CD14-positive monocyte (primary cell): ENCODE measurements around the gene REN. TPM values are rescaled to one million over a fixed set of nuclear protein-coding genes. Genes with fewer than 3 reads are reported as not detected.

Experiments used
- DNase-seq, 3 donors: peaks; one replicate each; pipeline ENCODE4 v3.0.0-alpha.2; 2011 to 2022
- H2AFZ ChIP-seq: 2 replicates; pipeline ENCODE4 v1.6.0; 2012; ENCODE audit warnings: mild to moderate bottlenecking, low read depth, low read length, inconsistent platforms; ENCODE audit not compliant: insufficient read depth, poor library complexity, severe bottlenecking
- H3K27ac ChIP-seq, 2 donors: 1 replicate in 1 of 2; 2 replicates in 1 of 2; pipeline ENCODE4 v1.5.1; 2012 to 2013; ENCODE audit warnings: low read length in 2 of 2, control low read depth in 1 of 2, inconsistent platforms in 1 of 2, low read depth in 1 of 2, mild to moderate bottlenecking in 1 of 2
- H3K27me3 ChIP-seq, 2 donors: one replicate each; pipeline versions ENCODE4 v1.6.0 to v1.6.1; 2011 to 2013; ENCODE audit warnings: low read length in 2 of 2; ENCODE audit not compliant: control insufficient read depth in 2 of 2, insufficient read depth in 2 of 2
- H3K36me3 ChIP-seq, 2 donors: replicated peaks in 1 of 2; 1 replicate in 1 of 2; 2 replicates in 1 of 2; pipeline versions ENCODE4 v1.5.1 to v1.6.1; 2012 to 2013; ENCODE audit warnings: low read length in 2 of 2, control low read depth in 1 of 2, inconsistent platforms in 1 of 2, mild to moderate bottlenecking in 1 of 2; ENCODE audit not compliant: insufficient read depth in 2 of 2, control insufficient read depth in 1 of 2
- H3K4me1 ChIP-seq, 2 donors: 1 replicate in 1 of 2; 2 replicates in 1 of 2; pipeline versions ENCODE4 v1.5.1 to v1.6.1; 2012 to 2013; ENCODE audit warnings: low read length in 2 of 2, control low read depth in 1 of 2, inconsistent platforms in 1 of 2, mild to moderate bottlenecking in 1 of 2, moderate library complexity in 1 of 2; ENCODE audit not compliant: insufficient read depth in 2 of 2, control insufficient read depth in 1 of 2
- H3K4me2 ChIP-seq: replicated peaks from 2 replicates; pipeline ENCODE3; 2012; ENCODE audit warnings: low read length, moderate library complexity, mild to moderate bottlenecking; ENCODE audit not compliant: poor library complexity, severe bottlenecking; ENCODE audit errors: extremely low read depth
- H3K4me3 ChIP-seq, 3 experiments: fragments of 200-600 bp in 1 of 3; sonication (generic) in 1 of 3; replicated peaks in 1 of 3; 1 replicate in 2 of 3; 2 replicates in 1 of 3; pipeline ENCODE4 v1.5.1; 2011 to 2013; ENCODE audit warnings: low read length in 3 of 3, mild to moderate bottlenecking in 3 of 3, control low read depth in 2 of 3, low read depth in 2 of 3, inconsistent platforms in 1 of 3, moderate library complexity in 1 of 3
- H3K79me2 ChIP-seq: 2 replicates; pipeline ENCODE4 v1.6.0; 2012; ENCODE audit warnings: mild to moderate bottlenecking, control low read depth, inconsistent platforms, low read length, moderate library complexity; ENCODE audit not compliant: insufficient read depth
- H3K9ac ChIP-seq: 2 replicates; pipeline ENCODE4 v1.6.0; 2017; ENCODE audit warnings: low read length, mild to moderate bottlenecking; ENCODE audit not compliant: insufficient read depth, poor library complexity, severe bottlenecking
- H3K9me3 ChIP-seq, 2 donors: replicated peaks in 1 of 2; 1 replicate in 1 of 2; 2 replicates in 1 of 2; pipeline versions ENCODE4 v1.5.1 to v1.6.1; 2012 to 2013; ENCODE audit warnings: low read length in 2 of 2, control low read depth in 1 of 2; ENCODE audit not compliant: control insufficient read depth in 1 of 2, insufficient read depth in 1 of 2
- H4K20me1 ChIP-seq: 2 replicates; pipeline ENCODE4 v1.6.0; 2012; ENCODE audit warnings: mild to moderate bottlenecking, low read length, control low read depth, moderate library complexity; ENCODE audit not compliant: insufficient read depth
- H3K27ac Mint-ChIP-seq, 7 donors: one replicate each; pipeline ENCODE4 v1.8.0; 2020; ENCODE audit warnings: mild to moderate bottlenecking in 7 of 7, mixed read lengths in 7 of 7, moderate library complexity in 6 of 7, inconsistent platforms in 2 of 7
- H3K27me3 Mint-ChIP-seq, 3 donors: one replicate each; pipeline ENCODE4 v1.8.0; 2021 to 2022; ENCODE audit warnings: low read depth in 3 of 3, mild to moderate bottlenecking in 3 of 3, mixed read lengths in 3 of 3, moderate library complexity in 3 of 3, inconsistent platforms in 1 of 3
- H3K36me3 Mint-ChIP-seq, 2 donors: one replicate each; pipeline ENCODE4 v1.8.0; 2020; ENCODE audit warnings: mixed read lengths in 2 of 2, inconsistent platforms in 1 of 2, mild to moderate bottlenecking in 1 of 2
- H3K4me1 Mint-ChIP-seq: one replicate; pipeline ENCODE4 v1.8.0; 2020; ENCODE audit warnings: mild to moderate bottlenecking, mixed read lengths
- H3K4me3 Mint-ChIP-seq, 2 donors: one replicate each; pipeline ENCODE4 v1.8.0; 2020; ENCODE audit warnings: mild to moderate bottlenecking in 2 of 2, mixed read lengths in 2 of 2, moderate library complexity in 1 of 2
- H3K9me3 Mint-ChIP-seq, 7 donors: one replicate each; pipeline ENCODE4 v1.8.0; 2020 to 2022; ENCODE audit warnings: mixed read lengths in 7 of 7, mild to moderate bottlenecking in 6 of 7, moderate library complexity in 6 of 7, inconsistent platforms in 2 of 7
- CTCF ChIP-seq: fragments of 200-600 bp; IDR thresholded peaks from one replicate; pipeline ENCODE4 v1.8.0; 2022; ENCODE audit warnings: antibody characterized with exemption, mild to moderate bottlenecking
- WGBS: methylation state at CpG from one replicate; pipeline ENCODE4 v1.1.5; 2013; ENCODE audit warnings: missing lambda C conversion rate; ENCODE audit not compliant: insufficient coverage; 5-methylcytosine and 5-hydroxymethylcytosine counted together
- intact Hi-C, 2 donors: fragments of 100-400 bp; cut with micrococcal nuclease; formaldehyde crosslinking; loops; one replicate each; pipeline versions ENCODE4 v1.15.0 to v1.15.1; 2023
- polyA plus RNA-seq, 3 donors: library from polyadenylated mRNA; depleted of rRNA in 1 of 3; unstranded in 2 of 3; stranded (reverse) in 1 of 3; fragments of 300-500 nt in 2 of 3; fragments of >200 nt in 1 of 3; fragmentation: Illumina TruSeq in 2 of 3; gene quantifications; 1 replicate in 2 of 3; 2 replicates in 1 of 3; pipeline ENCODE4 v1.2.3, GENCODE V29; 2012 to 2021

Gene REN
- polyA plus RNA-seq, 3 donors = not detected

- Histone ChIP-seq H3K4me1 (peaks cover 12% of the 10 kb centered on the region in 2 donors), H3K36me3 (no peaks in the 10 kb centered on the region), H3K27me3 (peaks cover 5 to 46% of the 10 kb centered on the region in 2 donors), H3K9ac (peak overlapping the region; percentile 43), H4K20me1 (no peaks in the 10 kb centered on the region), H3K79me2 (no peaks in the 10 kb centered on the region), H3K27ac (no peak overlapping the region), H3K9me3 (no peaks in the 10 kb centered on the region), H2AFZ (peak overlapping the region; percentile 75), H3K4me2 (peak overlapping the region; percentile 73), H3K4me3 (peak overlapping the region in 2 of 3 experiments; percentile 33 to 63)
- WGBS = 1% methylated on average over 26 of the region's 44 CpGs
- DNase-seq = peak; percentile 35 to 78 (median 63)
- Mint-ChIP-seq H3K27me3 (peaks cover 48 to 54% (median 52%) of the 10 kb centered on the region in 3 donors), H3K4me3 (peak overlapping the region; percentile 61 to 68), H3K27ac (peak overlapping the region in 1 of 7 donors; percentile 57), H3K9me3 (peaks cover 0 to 2% (median 0%) of the 10 kb centered on the region in 7 donors), H3K4me1 (peaks cover 15% of the 10 kb centered on the region), H3K36me3 (no peaks in the 10 kb centered on the region)
- intact Hi-C loops = no loop called here
- TF ChIP-seq CTCF = no peak
Measured at GRCh38 chr1:204190212-204191211, 24.4 kb upstream of the REN start.

GRCh38 chr1:204188959-204189639, 23.0 kb upstream of the REN start:
- intact Hi-C loops = no loop called here
- Histone ChIP-seq H3K9ac (no peak overlapping the region), H4K20me1 (no peaks in the 10 kb centered on the region), H3K36me3 (no peaks in the 10 kb centered on the region), H3K9me3 (no peaks in the 10 kb centered on the region), H3K27me3 (peaks cover 5 to 41% of the 10 kb centered on the region in 2 donors), H2AFZ (no peak overlapping the region), H3K4me3 (no peak overlapping the region), H3K4me2 (no peak overlapping the region), H3K4me1 (peaks cover 12% of the 10 kb centered on the region in 2 donors), H3K79me2 (no peaks in the 10 kb centered on the region), H3K27ac (no peak overlapping the region)
- Mint-ChIP-seq H3K36me3 (no peaks in the 10 kb centered on the region), H3K27ac (peak overlapping the region in 3 of 7 donors; percentile 12 to 68 (median 57)), H3K9me3 (no peaks in the 10 kb centered on the region), H3K4me1 (peaks cover 15% of the 10 kb centered on the region), H3K27me3 (peaks cover 45 to 54% (median 49%) of the 10 kb centered on the region in 3 donors), H3K4me3 (peak overlapping the region in 1 of 2 donors; percentile 37)
- 85% methylated on average over 4 of the region's 11 CpGs for whole genome bisulfite sequencing
- DNase-seq = peak in 1 of 3 donors; percentile 56
- TF ChIP-seq CTCF = no peak
